Tongue (tissue), 2 donors: ENCODE results near the gene GALNT18. TPM values are rescaled to one million over a fixed set of nuclear protein-coding genes. Genes with fewer than 3 reads are reported as not detected.
A peak's percentile ranks its signal among the peaks of the same experiment; 100 is the strongest.

Source experiments
- DNase-seq: peaks from one replicate; pipeline ENCODE4 v3.0.0-alpha.2; 2015
- total RNA-seq: library from RNA; depleted of rRNA; stranded (reverse); fragments of >200 nt; gene quantifications from one replicate; pipeline ENCODE4 v1.2.3, GENCODE V29; 2014

The GALNT18 gene
- total RNA-seq, 1 donor from 2014 or later = 35.3 TPM

DNA sequence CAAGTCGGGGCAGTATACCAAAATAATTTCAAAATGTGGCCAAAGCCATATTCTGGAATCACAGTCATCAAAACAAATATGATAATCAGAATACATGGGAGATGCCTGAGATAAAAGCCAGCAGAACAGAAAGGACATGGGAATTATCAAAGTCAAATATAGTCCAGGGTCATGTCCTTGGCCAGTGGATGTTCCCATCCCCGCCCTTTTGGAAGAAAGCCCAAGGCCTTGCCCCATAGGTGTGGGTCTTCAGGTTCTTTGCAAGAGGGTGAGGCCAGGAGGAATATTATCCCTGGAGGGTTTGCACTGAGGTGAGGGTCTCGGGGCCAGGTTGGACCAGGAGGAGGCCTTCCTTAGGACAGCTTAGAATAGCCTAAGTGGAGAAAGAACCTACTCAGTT is 215.2 kb downstream of the GALNT18 start:
- no peak for DNase-seq

DNA sequence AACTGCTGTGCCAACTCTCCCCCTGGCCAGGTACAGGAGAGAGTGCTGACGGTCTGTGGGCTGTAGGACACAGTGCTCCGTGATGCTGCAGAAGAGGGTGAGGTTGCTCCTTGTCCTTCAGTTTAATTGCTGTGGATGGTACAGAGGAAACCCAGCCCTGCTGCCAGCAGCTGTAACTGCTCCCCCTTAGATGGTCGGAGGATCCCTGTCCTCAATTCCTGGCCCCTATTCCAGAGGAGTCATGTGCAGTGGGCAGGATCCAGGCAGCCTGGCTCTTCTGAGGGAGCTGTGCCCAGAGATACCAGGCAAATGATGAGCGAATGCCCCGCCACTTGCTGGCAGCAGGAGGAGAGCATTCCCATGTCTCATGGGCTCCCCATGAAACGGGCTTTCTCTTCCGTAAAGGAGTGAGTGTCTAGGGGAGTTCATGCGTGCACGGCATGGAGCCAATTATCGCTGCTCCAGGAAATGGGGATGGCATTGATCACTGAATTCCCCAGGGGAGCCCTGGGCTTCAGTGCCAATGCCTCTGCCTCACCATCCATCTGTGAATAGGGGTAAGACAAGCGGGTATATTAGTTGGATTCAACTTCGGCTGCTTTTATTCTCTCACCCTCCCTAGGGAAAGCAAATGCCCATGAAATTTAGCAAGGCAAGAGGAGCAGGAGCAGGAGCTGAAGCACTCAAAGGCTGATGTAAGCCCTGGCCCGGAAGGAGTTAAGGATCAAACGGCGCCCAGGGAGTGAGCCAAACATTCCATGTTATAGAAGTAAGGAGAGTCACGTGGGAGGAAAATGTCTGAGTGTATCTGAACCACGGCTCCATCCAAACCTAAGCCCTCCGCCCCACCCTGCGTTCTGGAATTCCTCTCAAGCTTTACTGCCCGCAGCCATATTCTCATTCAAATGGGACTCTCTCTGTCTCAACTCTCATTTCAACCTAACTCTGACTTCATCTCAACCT is 217.8 kb downstream of the GALNT18 start:
- peak; percentile 79 for DNase-seq

DNA sequence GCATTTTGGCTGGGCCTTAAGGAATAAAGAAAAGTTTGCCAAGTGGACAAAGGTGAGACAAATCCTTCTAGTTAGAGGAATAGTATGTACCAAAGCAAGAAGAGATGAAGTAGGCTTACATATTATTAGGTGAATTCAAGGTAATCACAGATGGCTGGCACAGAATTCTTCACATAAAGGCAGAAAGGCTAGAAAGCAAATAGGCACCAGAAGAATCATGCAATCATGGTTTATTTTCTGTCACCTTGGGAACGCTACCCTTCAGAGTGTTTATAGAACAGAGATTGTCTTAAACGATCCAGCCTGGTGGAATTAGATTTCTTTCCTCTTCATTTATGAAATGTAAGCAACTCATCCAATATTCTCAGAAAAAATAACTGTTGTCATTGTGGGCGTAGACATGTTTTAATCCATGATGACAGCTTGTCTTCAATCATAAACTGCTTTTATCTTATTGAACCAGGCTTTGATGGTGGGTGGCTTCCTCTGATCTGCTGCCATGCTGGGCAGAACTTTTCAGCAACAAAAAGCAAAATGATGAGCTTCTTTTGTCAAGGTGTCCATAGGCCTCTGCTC is 219.8 kb downstream of the GALNT18 start:
- no peak for DNase-seq

DNA sequence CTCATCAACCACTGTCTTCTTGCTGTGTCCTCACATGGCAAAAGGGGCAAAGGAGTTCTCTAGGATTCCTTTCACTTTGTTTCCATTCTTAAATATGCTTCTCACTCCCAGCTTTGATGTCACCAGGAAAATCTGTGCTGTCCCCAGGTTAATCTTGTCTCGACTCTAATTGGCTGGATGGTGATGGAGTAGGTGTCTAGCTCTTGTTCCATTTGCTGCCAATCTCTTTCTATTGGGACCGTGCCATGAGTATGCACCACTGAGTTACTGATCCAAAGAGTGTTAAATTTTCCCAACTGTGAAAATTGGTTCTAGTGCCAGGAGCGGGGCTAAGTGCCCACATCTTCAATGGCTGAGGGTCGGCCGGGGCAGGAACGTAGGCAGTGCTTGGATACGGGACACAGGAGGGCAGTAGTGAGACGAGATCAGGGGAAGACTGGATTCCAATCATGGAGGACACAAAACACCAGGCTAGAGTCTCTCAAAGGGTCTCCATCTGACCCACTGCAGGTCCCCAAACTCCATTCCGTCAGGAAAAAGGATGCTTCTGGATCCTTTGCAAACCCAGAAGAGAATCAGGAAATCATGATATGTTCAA is 221.1 kb downstream of the GALNT18 start:
- no peak for DNase-seq

DNA sequence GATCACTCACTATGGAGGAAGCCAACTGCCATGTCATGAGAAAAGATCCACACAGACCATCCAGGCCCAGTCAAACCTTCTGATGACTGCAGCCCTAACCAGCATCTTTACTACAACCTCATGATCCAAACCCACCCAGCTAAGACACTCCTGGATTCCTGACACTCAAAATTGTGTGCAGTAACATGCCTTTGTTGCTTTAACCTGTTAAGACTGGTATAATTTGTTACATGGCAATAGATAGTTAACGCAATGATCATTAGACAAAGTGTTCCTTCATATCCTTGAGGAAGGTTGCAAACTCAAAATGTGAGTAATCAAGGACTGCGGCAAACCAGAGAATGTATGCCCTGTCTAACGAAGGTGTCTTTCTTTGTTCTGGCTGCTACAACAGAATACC is 221.7 kb downstream of the GALNT18 start:
- DNase-seq = no peak

DNA sequence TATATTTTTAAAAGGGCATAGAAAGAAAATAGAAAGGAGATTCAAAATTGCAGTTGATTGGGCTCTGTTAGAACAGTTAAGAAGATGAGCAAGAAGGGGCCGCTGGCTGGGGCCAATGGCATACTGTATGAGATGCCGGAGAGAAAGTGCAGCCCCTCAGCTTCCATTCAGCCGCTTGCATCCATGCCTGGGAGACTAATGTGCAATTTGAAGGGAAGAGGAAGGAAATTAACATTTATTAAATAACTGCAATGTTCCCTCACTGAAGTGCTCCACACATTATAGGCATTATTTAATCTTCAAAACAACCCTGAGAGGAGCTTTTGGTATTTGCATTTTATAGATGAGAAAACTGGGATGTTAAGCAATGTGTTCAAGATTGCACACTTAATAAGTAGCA is 224.0 kb downstream of the GALNT18 start:
- no peak for DNase-seq

DNA sequence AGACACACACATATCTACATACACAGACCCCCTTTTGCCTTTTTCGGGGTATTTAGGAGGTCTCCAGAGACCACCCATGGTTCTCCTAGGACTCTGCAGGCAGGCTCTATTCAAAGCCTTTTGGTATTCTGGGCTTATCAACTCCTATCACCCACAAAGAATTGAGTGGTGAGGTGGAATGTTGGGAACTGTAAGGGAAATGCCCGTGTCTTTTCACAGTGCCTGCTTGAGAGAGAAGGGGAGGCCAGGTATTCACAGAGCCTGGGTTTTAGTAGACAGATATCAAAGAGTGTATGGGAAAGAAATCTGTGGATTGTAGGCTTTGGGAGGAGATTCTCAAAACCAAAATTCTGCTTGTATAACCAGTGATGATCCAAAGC is 224.8 kb downstream of the GALNT18 start:
- no peak for DNase-seq

DNA sequence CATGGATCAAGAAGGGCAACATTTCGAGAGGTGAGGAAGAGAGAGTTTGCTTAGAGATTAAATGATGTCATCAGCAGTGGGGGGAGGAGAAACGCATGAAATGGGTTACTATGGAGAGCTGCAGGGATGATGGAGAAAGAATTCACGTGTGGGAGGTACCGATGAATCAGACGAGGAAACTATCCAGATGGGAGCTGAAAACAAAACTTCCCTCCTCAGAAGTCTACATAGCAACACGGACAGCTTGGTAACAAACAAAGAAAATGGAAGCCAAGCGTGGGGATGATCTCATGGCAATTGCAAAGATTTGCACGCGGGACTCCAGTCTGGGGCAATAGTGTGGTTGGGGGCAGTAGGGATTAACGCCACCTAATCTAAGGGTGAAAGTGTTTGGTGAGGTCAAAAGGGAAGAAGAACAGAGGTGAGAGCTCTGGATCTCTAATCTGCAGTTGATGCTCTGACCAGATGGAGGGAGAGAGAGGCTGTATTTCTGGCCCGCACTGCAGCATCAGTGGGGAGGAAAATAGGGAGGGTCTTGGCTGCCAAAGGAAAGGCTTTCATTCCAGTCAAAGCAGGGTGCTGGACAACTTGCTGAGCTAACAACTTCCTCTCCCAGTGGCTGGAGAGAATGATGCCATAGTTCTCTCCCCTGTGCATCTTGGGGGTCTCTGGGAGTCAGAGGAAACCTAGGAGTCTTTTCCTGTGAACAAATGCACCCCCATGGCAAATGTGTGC is 225.3 kb downstream of the GALNT18 start:
- DNase-seq = peak; percentile 56

DNA sequence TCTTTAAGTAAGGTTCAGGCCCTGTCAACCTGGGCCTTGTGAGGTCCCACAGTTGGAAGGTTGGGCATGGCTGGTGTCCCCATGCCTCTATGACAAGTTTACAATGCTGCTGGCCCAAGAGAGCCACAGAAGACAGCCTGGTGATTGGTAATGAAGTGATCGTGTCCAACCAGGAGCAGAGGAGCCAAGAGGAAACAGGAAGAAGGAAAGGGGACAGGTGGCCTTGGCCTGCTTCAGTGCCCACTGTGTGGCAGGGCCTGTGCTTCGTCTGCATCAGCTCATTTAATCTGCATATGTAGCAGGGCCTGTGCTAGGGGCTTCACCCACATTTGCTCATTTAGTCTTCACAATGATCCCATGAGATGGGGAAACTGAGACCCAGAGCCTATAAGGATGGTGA is 226.7 kb downstream of the GALNT18 start:
- DNase-seq = no peak

DNA sequence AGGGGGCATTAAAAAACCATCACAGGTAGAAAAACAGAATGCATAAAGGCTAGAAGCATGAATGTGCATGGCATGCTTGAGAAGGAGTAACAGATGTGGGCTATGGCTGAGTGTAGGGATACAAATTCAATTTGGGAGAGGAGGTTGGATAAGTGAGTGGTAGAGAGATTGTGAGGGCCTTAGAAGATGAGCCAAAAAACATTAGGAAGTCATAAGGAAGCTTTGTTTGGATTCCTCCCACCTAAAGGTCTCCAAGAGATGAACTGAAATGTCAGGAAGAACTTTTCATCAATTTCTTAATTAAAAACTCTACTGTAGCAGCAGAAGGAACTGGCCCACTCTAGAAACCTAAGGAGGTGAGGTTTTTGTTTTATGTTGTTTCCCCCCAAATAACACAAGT is 227.6 kb downstream of the GALNT18 start:
- DNase-seq = no peak

DNA sequence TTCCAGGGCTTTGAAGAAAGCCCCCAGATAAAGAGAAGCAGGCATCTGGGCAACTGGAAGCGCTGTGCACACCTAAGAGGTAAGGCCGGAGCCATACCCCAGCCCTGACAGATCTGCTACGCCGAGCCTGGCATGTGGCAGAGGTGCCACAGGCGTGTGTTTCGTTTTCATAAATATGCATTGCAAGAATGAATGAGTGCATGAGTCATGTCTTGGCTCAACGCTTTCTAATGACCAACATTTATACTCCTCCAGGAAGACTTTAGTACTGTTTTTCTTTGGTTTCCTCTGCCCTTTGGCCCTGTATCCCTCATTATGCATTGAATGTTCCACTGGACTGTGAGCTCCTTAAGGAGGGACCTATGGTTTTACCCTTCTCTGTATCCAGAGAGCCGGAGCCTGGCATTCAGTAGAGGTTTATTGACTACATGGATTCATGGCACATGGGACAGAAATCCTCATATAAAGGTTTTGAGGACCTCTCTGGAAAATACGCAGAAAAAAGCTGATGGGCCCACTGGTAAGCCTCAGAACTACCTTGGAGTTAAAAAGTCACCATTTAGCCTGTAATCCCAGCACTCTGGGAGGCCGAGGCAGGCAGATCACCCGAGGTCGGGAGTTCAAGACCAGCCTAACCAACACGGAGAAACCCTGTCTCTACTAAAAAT is 229.9 kb downstream of the GALNT18 start:
- DNase-seq = no peak

DNA sequence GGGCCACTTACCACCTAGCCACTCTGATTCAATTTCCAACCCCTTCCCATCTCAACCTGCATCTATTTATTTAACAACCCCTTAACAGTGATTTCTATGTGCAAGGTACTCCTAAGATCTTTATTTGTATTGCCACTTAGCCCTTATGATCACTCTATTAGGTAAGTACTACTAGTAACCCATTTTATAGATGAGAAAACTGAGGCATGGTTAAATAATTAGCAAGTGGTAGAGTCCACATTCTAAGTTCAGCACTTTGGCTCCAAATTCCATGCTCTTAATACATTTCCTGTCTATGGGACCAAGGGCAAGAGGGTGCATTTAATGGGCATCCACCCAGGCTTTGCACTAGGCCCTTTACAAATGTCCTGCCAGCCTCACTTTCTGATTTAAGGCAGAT is 230.6 kb downstream of the GALNT18 start:
- no peak for DNase-seq

DNA sequence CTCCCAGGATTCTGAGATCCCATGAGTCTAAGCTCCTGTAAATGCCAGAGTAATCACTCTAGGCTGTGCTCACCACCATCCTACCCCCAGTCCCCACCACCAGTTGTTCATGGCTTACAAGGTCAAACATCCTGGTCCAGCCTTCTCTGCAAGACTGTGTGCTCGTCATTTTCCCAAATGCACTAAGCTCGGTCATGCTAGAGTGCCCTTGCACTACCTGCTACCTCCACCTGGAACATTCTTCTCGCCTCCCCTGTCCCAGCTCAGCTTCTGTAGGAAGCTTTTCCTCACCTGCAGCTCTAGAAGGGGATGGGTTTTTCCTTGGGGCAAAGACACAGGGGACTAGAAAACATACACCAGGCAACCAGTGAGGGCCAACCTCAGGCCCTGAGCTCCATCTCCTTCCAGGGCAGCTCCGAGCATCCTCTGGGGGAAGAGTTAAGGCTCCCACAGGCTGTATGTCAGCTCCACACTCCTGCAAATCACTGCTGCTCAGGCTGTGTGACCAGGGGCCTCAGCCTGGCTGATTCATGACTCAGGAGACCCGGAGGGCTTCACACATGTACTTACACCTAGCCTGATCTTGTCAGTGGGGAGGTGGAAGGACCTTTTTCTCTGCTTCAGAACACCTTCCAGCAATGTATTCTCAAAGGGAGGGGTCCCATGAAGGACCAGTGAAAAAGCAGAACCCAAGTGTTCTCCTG is 231.6 kb downstream of the GALNT18 start:
- no peak for DNase-seq

DNA sequence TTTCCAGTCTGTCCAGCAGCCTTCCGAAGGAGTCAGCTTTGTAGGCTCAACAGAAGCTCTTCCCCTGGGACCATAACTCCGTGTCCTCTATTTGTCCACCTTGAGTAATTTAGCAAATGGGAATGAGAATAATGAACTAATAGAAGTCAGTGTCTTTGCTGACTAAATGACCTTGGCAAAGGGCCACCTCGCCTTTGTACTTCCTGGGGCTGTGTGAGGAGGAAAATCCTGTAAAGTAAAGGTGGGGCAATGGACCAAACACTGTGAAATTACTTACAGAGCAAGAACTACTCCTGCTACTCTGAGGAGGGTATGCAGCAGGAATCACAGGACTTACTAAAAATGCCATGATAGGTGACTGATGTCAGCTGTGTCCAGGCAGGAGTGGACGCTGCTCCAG is 232.6 kb downstream of the GALNT18 start:
- DNase-seq = no peak

DNA sequence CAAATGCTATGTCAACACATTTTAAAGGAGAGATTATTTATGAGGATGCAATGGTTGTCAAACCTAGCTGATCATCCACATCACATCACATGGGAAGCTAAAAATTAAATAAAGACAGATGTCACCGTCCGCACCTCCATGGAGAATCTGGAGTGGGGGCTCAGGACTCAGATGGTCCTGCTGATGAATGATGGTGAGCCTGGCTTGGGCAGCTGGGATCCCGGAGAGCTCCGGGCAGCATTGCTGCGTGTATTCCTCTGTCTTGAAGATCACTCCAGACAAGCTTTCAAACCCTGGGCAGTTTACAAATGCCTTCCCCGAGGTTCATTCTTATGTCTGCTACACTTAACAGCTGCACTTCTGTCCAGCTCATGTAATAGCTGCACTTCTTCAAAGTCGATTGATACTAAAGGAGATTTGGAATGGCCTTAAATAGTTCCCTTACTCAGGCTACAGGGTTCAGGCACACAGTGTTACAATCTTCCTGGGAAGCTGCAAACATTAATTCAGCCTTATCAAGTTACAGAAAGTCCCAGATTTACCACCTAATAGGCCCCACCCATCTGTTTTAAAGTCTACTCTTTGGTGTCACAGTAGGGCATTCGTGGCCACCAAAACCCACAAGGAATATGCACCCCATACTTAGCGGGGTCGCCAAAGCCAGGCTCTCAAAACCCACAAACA is 234.0 kb downstream of the GALNT18 start:
- peak; percentile 22 for DNase-seq

DNA sequence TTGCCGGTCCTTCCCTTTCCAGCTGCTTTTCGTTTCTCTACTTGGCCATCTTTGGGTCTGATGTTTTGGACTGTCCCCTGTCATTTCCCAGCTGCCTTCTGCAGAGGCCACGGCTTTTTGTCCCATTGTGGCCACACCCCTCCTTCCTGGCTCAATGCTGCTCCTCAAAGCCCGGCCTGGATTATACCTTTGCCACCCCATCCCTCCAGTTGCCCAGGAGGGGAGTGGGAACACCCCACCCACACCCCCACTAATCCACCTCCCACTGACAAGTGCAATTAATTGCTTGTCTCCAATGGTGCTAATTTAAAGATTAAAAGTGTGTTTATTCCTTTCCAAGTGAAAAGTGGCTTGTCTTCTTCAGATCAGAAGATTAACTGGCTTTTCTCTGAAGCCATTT is 234.6 kb downstream of the GALNT18 start:
- DNase-seq = no peak

DNA sequence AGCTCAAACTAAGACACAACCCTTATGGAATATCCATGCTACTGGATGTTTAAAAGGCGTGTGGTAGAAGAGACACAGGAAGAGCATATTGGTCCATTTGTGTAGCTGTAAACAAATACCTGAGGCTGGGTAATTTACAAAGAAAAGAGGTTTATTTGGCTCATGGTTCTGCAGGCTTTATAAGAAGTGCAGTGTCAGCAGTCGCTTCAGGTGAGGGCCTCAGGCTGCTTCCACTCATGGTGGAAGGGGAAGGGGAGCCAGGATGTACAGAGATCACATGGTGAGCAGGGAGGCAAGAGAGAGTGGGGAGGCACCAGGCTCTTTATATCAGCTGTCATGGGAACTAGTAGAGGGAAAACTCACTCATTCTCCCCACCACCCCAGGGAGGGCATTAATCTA is 237.0 kb downstream of the GALNT18 start:
- DNase-seq = no peak

DNA sequence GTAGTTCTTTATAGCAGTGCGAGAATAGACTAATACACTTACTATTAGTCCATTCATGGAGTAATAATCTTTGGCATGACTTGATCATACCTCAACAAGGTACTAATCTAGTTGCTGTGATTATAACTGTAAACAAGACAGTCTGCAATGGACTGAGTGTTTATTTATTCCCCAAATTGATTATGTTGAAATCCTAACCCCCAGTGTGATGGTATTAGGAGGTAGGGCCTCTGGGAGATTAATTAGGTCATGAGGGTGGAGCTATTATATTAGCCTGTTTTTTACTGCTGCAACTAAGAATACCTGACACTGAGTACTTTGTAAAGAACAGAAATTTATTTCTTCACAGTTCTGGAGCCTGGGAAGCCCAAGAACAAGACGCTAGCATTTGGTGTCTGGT is 237.8 kb downstream of the GALNT18 start:
- no peak for DNase-seq

DNA sequence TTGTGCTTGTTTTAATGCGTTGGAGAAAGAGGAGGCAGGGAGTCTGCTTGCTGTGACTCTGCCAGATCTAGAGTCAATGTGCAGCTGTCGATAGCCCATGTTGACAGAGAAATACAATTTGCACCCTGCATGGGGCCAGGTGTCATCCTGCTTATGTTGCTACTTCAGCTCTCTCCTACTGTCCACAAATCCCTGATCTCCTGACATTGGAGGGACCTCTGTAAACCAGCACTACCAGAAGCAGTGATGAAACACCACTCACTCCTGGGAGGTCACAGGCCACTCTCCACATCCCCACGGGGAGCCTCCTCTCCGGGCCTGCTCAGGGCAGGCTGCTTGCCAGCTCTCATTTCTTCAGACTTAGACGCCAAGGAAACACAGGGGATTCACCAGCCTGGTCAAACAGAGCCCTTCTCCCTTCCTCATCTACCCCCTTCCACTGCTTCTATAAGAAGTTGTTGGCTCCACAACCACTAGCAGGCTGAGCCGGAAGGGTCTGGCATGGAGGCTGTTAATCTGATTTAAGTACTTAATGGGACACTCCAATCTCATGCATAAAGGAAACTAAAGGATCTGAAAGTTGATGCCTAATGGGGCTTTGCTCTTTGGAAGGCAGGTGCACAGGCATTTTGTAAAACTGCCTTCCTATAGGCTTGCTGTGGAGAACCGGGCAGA is 238.8 kb downstream of the GALNT18 start:
- no peak for DNase-seq

DNA sequence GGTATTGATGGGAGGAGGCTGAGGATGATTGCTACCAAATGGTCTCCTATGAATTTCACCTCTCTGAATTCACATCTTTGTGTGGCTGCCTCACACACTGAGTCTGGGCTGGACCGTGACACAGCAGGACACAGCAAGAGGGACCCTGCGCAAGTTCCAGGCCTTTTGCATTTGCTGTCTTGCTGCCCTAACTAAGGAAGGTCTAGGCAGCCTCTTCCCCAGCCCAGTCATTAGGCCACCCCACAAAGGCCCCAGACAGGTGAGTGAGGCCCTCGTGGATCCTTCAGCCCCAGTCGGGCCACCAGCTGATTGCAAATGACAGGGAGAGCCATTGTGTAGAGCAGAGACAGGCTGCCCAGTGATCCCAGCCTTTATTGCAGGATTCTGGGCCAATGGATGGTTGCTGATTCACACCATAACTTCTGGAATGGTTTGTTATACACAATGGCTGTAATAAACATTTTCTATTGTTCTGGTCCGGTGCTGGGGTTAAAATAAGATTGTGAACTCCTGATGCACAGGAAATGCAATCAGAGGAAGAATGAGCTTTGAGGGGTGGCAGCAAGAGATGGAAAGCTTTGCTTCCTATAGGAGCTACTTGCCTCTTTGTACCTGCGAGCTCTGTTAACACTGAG is 240.2 kb downstream of the GALNT18 start:
- no peak for DNase-seq
